IPS DF 6.9 (cell line): ENCODE measurements around the gene NIPA2.

ENCODE experiments used
- DNase-seq: peaks from one replicate; pipeline ENCODE4 v3.0.0-alpha.2; 2013; ENCODE audit warnings: low read depth, low spot score
- H3K27ac ChIP-seq: one replicate; pipeline ENCODE4 v1.5.1; 2013; ENCODE audit warnings: low read length, control low read depth
- H3K27me3 ChIP-seq: 2 replicates; pipeline ENCODE4 v1.6.1; 2013; ENCODE audit warnings: mild to moderate bottlenecking, low read length; ENCODE audit not compliant: control insufficient read depth, insufficient read depth
- H3K36me3 ChIP-seq: 2 replicates; pipeline ENCODE4 v1.6.1; 2013; ENCODE audit warnings: low read length; ENCODE audit not compliant: control insufficient read depth, insufficient read depth
- H3K4me1 ChIP-seq: 2 replicates; pipeline ENCODE4 v1.6.1; 2013; ENCODE audit warnings: low read length; ENCODE audit not compliant: control insufficient read depth, insufficient read depth
- H3K4me3 ChIP-seq: 2 replicates; pipeline ENCODE4 v1.5.1; 2013; ENCODE audit warnings: mild to moderate bottlenecking, low read length
- H3K9me3 ChIP-seq: 2 replicates; pipeline ENCODE4 v1.6.1; 2013; ENCODE audit warnings: low read length, inconsistent platforms; ENCODE audit not compliant: control insufficient read depth, insufficient read depth
- WGBS: extraction: QIAGEN DNeasy Blood & Tissue Kit; methylation state at CpG from one replicate; pipeline ENCODE4 v1.1.7; 2013; ENCODE audit warnings: mixed read lengths, missing lambda C conversion rate; ENCODE audit not compliant: insufficient read length, insufficient coverage; 5-methylcytosine and 5-hydroxymethylcytosine counted together

Gene NIPA2

GRCh38 chr15:22912256-22912655 lies 73.8 kb downstream of the NIPA2 start:
- no peak overlapping the region for H3K27ac ChIP-seq
- no peak for DNase-seq
- WGBS = no CpG with 5 or more reads among the region's 12 CpGs
- peaks cover 2% of the 10 kb centered on the region; the same call in 1 of the 2 replicates for H3K36me3 ChIP-seq
- H3K4me1 ChIP-seq = no peaks in the 10 kb centered on the region
- H3K9me3 ChIP-seq = no peaks in the 10 kb centered on the region
- H3K4me3 ChIP-seq = no peak overlapping the region
- H3K27me3 ChIP-seq = no peaks in the 10 kb centered on the region

- H3K4me3 ChIP-seq = no peak overlapping the region
- WGBS = no CpG with 5 or more reads among the region's 13 CpGs
- H3K36me3 ChIP-seq = peaks cover 2% of the 10 kb centered on the region; the same call in 1 of the 2 replicates
These were observed 75.3 kb downstream of the NIPA2 start for GRCh38 chr15:22913646-22914380.

GRCh38 chr15:22915866-22916515 lies 77.5 kb downstream of the NIPA2 start:
- no CpG with 5 or more reads among the region's 25 CpGs for WGBS
- DNase-seq = no peak
- H3K27me3 ChIP-seq = no peaks in the 10 kb centered on the region
- no peaks in the 10 kb centered on the region for H3K4me1 ChIP-seq
- no peak overlapping the region; the same call in 1 of the 2 replicates for H3K4me3 ChIP-seq
- no peaks in the 10 kb centered on the region for H3K9me3 ChIP-seq
- H3K27ac ChIP-seq = no peak overlapping the region
- H3K36me3 ChIP-seq = peaks cover 2% of the 10 kb centered on the region; the same call in 1 of the 2 replicates

More at GRCh38 chr15:22913646-22914380, 75.3 kb downstream of the NIPA2 start:
- H3K9me3 ChIP-seq = no peaks in the 10 kb centered on the region
- no peak overlapping the region for H3K27ac ChIP-seq
- H3K27me3 ChIP-seq = no peaks in the 10 kb centered on the region
- no peak for DNase-seq
- H3K4me1 ChIP-seq = no peaks in the 10 kb centered on the region

- no peaks in the 10 kb centered on the region for H3K27me3 ChIP-seq
- H3K4me1 ChIP-seq = no peaks in the 10 kb centered on the region
- H3K4me3 ChIP-seq = no peak overlapping the region
- H3K27ac ChIP-seq = no peak overlapping the region
- no peak for DNase-seq
- peaks cover 2% of the 10 kb centered on the region; the same call in 1 of the 2 replicates for H3K36me3 ChIP-seq
- no CpG with 5 or more reads among the region's 36 CpGs for WGBS
- H3K9me3 ChIP-seq = no peaks in the 10 kb centered on the region
These were observed 78.3 kb downstream of the NIPA2 start for GRCh38 chr15:22916606-22917350.

GRCh38 chr15:22917556-22917955 lies 79.1 kb downstream of the NIPA2 start:
- Histone ChIP-seq H3K27me3 (no peaks in the 10 kb centered on the region), H3K9me3 (no peaks in the 10 kb centered on the region), H3K27ac (no peak overlapping the region), H3K36me3 (peaks cover 2% of the 10 kb centered on the region; the same call in 1 of the 2 replicates), H3K4me3 (no peak overlapping the region), H3K4me1 (no peaks in the 10 kb centered on the region)
- no peak for DNase-seq
- no CpG with 5 or more reads among the region's 18 CpGs for WGBS
